GM23338 (cell line): ENCODE results near the gene OR2S2.

Source experiments
- CREB1 ChIP-seq: fragments of 250-450 bp; sonication (Bioruptor Pico); IDR thresholded peaks from 2 replicates; pipeline ENCODE4 v1.5.0; 2020; ENCODE audit warnings: low read depth, mild to moderate bottlenecking, moderate library complexity
- CTCF ChIP-seq, 2 experiments: fragments of 200-600 bp in 1 of 2; sonication (generic) in 1 of 2; conservative IDR thresholded peaks; 2 replicates each; pipeline versions ENCODE4 v1.5.1 to v1.6.1; 2016 to 2017; ENCODE audit warnings: antibody characterized with exemption in 2 of 2, low read depth in 2 of 2, mild to moderate bottlenecking in 2 of 2, moderate library complexity in 1 of 2
- ETS1 ChIP-seq: IDR thresholded peaks from 2 replicates; pipeline ENCODE4 v1.6.1; 2016; ENCODE audit warnings: antibody characterized with exemption
- EZH2 ChIP-seq: fragments of 200-600 bp; sonication (generic); IDR thresholded peaks from one replicate; pipeline ENCODE4 v1.8.0; 2017; ENCODE audit warnings: antibody characterized with exemption, mild to moderate bottlenecking, low read depth; ENCODE audit not compliant: unreplicated experiment
- EZH2phosphoT487 ChIP-seq: fragments of 200-600 bp; sonication (generic); IDR thresholded peaks from one replicate; pipeline ENCODE4 v1.8.1; 2018; ENCODE audit warnings: antibody characterized with exemption; ENCODE audit not compliant: unreplicated experiment
- JUNB ChIP-seq: IDR thresholded peaks from one replicate; pipeline ENCODE4 v1.6.1; 2016; ENCODE audit warnings: antibody characterized with exemption; ENCODE audit not compliant: unreplicated experiment
- NANOG ChIP-seq: IDR thresholded peaks from 2 replicates; pipeline ENCODE4 v1.6.1; 2016; ENCODE audit warnings: antibody characterized with exemption, borderline replicate concordance
- POLR2AphosphoS5 ChIP-seq: IDR thresholded peaks from 2 replicates; pipeline ENCODE4 v1.6.1; 2016; ENCODE audit warnings: antibody characterized with exemption, low read depth
- REST ChIP-seq: IDR thresholded peaks from one replicate; pipeline ENCODE4 v1.6.1; 2018; ENCODE audit warnings: antibody characterized with exemption; ENCODE audit not compliant: unreplicated experiment
- ZNF114 ChIP-seq: fragments of 250-450 bp; sonication (Bioruptor Pico); IDR thresholded peaks from 2 replicates; pipeline ENCODE4 v1.5.0; 2020; ENCODE audit warnings: mild to moderate bottlenecking, moderate library complexity
- ZNF331 ChIP-seq: fragments of 250-450 bp; sonication (Bioruptor Pico); IDR thresholded peaks from 2 replicates; pipeline ENCODE4 v1.5.0; 2020; ENCODE audit warnings: low read depth, mild to moderate bottlenecking, moderate library complexity
- ZNF462 ChIP-seq: fragments of 250-450 bp; sonication (Bioruptor Pico); IDR thresholded peaks from 2 replicates; pipeline ENCODE4 v1.5.0; 2020; ENCODE audit warnings: mild to moderate bottlenecking, moderate library complexity

GRCh38 chr9:35962126-35962906, 4.4 kb upstream of the OR2S2 start:
- TF ChIP-seq POLR2AphosphoS5 (no peak), CTCF (conservative IDR thresholded peaks at IDR 0.05; ENCODE audit: low read depth in 2 of 2) (no peak), EZH2 (no peak), CREB1 (no peak), ETS1 (no peak), REST (no peak), ZNF114 (no peak), EZH2phosphoT487 (no peak), ZNF462 (no peak), ZNF331 (no peak), JUNB (no peak), NANOG (no peak)
